ENCODE data around the gene ENO1.

The ENO1 gene

GRCh38 chr1:8879464-8879921 is 1.0 kb upstream of the ENO1 start:
- peak overlapping the region; percentile 91 for H3K27ac ChIP-seq (ENCODE audit: extremely low read depth, low read depth, low read length)
- TF ChIP-seq ZBTB7A (tag by site-specific recombination; IDR thresholded peaks at IDR 0.05; ENCODE audit: low read depth) (no peak), ZNF335 (tag by site-specific recombination; conservative IDR thresholded peaks at IDR 0.05) (0 out of 2 replicates have a peak, but pooled peaks have one; percentile 48), SETDB1 (IDR thresholded peaks at IDR 0.05; ENCODE audit: insufficient read length, low read length) (no peak), WT1 (tag by site-specific recombination; IDR thresholded peaks at IDR 0.05) (no peak), ZBTB11 (tag by site-specific recombination; conservative IDR thresholded peaks at IDR 0.05; ENCODE audit: low read depth) (no peak), SP3 (tag by site-specific recombination; IDR thresholded peaks at IDR 0.05) (no peak), IKZF3 (tag by site-specific recombination; IDR thresholded peaks at IDR 0.05) (0 out of 2 replicates have a peak, but pooled peaks have one; percentile 18), ZNF391 (tag by site-specific recombination; IDR thresholded peaks at IDR 0.05; ENCODE audit: borderline replicate concordance, low read depth) (no peak), SCRT2 (tag by site-specific recombination; IDR thresholded peaks at IDR 0.05) (no peak)
- peak overlapping the region; percentile 99 for H3K4me3 ChIP-seq (ENCODE audit: low read depth, low read length)
- H3K36me3 ChIP-seq (ENCODE audit: control insufficient read depth in 2 of 2, insufficient read depth in 1 of 2, low read length in 2 of 2) = peaks cover 12 to 31% of the 10 kb centered on the region in 2 experiments; a peak in 2 of 3 replicates
- CTCF ChIA-PET = interaction anchor here (0.6 to 1.5 kb wide), 3 partner anchors 20 to 616 kb away, joined by 3 to 5 read pairs (median 3); no protein-coding TSS in a partner anchor
- peaks cover 16% of the 10 kb centered on the region for H3K4me1 ChIP-seq (ENCODE audit: control insufficient read depth, insufficient read depth, low read length)
- H3K9me3 ChIP-seq (ENCODE audit: control insufficient read depth, insufficient read depth, low read depth, low read length) = no peaks in the 10 kb centered on the region
- POLR2A ChIA-PET = interaction anchor here (0.7 to 2.6 kb wide), 6 partner anchors 8 to 455 kb away, joined by 3 to 25 read pairs (median 6); no protein-coding TSS in a partner anchor

DNA sequence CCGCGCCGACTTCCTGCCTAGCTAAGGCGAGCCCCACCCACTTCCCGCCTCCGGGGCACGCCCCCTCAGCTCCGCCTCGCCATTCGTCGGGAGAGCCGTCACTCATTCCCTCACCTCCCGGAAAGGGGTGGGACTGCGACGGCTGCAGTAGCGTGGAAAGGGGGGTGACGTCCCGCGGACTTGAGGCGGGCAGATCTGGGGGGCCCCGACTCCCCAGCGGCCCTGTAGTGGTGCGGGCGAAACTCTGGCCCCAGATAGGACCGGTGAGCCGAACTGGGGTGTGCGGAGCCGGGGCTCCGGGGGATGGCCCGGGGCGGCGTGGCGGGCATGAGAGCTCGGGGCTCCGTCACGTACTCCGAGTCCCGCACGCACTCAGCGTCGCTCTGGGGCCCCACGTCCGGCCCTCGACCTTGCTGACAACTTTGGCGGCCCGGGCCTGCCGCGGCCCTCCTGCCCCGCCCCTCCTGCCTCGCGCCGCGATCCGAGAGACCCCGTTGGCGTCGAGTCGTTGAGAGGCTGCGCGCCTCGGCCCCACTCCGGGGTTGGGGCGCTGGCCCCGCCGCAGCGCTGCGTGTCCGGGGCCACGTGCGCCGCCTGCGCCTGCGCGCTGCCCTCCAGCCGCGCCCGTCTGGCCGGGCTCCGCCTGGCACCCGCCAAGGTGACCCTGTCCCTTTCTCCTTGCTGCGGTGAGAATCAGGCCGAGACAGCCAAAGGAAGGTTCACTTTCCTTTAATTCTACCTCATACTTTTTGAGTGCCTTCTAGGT is 395 bp upstream of the ENO1 start:
- H3K27ac ChIP-seq (ENCODE audit: extremely low read depth, low read depth, low read length) = peak overlapping the region; percentile 91
- peak overlapping the region; percentile 99 for H3K4me3 ChIP-seq (ENCODE audit: low read depth, low read length)
- POLR2A ChIA-PET = interaction anchor here (0.5 to 2.6 kb wide), 18 partner anchors 9 to 1033 kb away, joined by 3 to 25 read pairs (median 4); no protein-coding TSS in a partner anchor
- H3K9me3 ChIP-seq (ENCODE audit: control insufficient read depth, insufficient read depth, low read depth, low read length) = no peaks in the 10 kb centered on the region
- peaks cover 16% of the 10 kb centered on the region for H3K4me1 ChIP-seq (ENCODE audit: control insufficient read depth, insufficient read depth, low read length)
- H3K36me3 ChIP-seq (ENCODE audit: control insufficient read depth in 2 of 2, insufficient read depth in 1 of 2, low read length in 2 of 2) = peaks cover 18 to 37% of the 10 kb centered on the region in 2 experiments
- CTCF ChIA-PET = interaction anchor here (1.1 to 1.5 kb wide), 2 partner anchors 12 to 132 kb away, joined by 5 read pairs; no protein-coding TSS in a partner anchor
- peak; percentile 92 for TF ChIP-seq ZFHX2 (tag by site-specific recombination; conservative IDR thresholded peaks at IDR 0.05)
- no peak for TF ChIP-seq ZNF433 (tag by site-specific recombination; IDR thresholded peaks at IDR 0.05; ENCODE audit: low read depth)
- TF ChIP-seq ZNF223 (tag by site-specific recombination; IDR thresholded peaks at IDR 0.05) = peak; percentile 63; the same call in 1 of the 2 replicates
- TF ChIP-seq ZNF214 (tag by site-specific recombination; IDR thresholded peaks at IDR 0.05; ENCODE audit: borderline replicate concordance) = no peak
- TF ChIP-seq ZNF629 (tag by site-specific recombination; IDR thresholded peaks at IDR 0.05) = peak; percentile 80
- TF ChIP-seq, protein P1, sequence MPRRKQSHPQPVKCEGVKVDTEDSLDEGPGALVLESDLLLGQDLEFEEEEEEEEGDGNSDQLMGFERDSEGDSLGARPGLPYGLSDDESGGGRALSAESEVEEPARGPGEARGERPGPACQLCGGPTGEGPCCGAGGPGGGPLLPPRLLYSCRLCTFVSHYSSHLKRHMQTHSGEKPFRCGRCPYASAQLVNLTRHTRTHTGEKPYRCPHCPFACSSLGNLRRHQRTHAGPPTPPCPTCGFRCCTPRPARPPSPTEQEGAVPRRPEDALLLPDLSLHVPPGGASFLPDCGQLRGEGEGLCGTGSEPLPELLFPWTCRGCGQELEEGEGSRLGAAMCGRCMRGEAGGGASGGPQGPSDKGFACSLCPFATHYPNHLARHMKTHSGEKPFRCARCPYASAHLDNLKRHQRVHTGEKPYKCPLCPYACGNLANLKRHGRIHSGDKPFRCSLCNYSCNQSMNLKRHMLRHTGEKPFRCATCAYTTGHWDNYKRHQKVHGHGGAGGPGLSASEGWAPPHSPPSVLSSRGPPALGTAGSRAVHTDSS (tag by site-specific recombination; IDR thresholded peaks at IDR 0.05) = peak; percentile 6; the same call in 1 of the 2 replicates
- TF ChIP-seq ZBTB1 (tag by site-specific recombination; IDR thresholded peaks at IDR 0.05) = peak; percentile 98
- TF ChIP-seq, protein P2, sequence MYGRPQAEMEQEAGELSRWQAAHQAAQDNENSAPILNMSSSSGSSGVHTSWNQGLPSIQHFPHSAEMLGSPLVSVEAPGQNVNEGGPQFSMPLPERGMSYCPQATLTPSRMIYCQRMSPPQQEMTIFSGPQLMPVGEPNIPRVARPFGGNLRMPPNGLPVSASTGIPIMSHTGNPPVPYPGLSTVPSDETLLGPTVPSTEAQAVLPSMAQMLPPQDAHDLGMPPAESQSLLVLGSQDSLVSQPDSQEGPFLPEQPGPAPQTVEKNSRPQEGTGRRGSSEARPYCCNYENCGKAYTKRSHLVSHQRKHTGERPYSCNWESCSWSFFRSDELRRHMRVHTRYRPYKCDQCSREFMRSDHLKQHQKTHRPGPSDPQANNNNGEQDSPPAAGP (tag by site-specific recombination; IDR thresholded peaks at IDR 0.05) = peak; percentile 62; the same call in 1 of the 2 replicates
- 0 out of 2 replicates have a peak, but pooled peaks have one; percentile 21 for TF ChIP-seq ZSCAN23 (tag by site-specific recombination; IDR thresholded peaks at IDR 0.05)
- no peak; the same call in 1 of the 2 replicates for TF ChIP-seq PRDM4 (tag by site-specific recombination; IDR thresholded peaks at IDR 0.05)
- peak; percentile 100 for TF ChIP-seq KLF9 (tag by site-specific recombination; IDR thresholded peaks at IDR 0.05; ENCODE audit: low read depth)
- TF ChIP-seq ZBTB17 (tag by site-specific recombination; IDR thresholded peaks at IDR 0.05) = peak; percentile 87
- TF ChIP-seq ZBTB8A (tag by site-specific recombination; IDR thresholded peaks at IDR 0.05) = peak; percentile 84
- TF ChIP-seq ZNF501 (tag by site-specific recombination; IDR thresholded peaks at IDR 0.05) = peak; percentile 78; the same call in 1 of the 2 replicates
- peak; percentile 89 for TF ChIP-seq EGR2 (tag by site-specific recombination; IDR thresholded peaks at IDR 0.05; ENCODE audit: low read depth)
- no peak; the same call in 1 of the 2 replicates for TF ChIP-seq ZNF10 (tag by site-specific recombination; IDR thresholded peaks at IDR 0.05)
